Stimulated activated CD8-positive, alpha-beta memory T cell treated with anti-CD3 and anti-CD28 coated beads, Interleukin-4, amount 100 ng/mL, for 4 hours (primary cell): ENCODE measurements around the gene SMIM12.
A peak's percentile ranks its signal among the peaks of the same experiment; 100 is the strongest.

Source experiments
- DNase-seq, 2 donors: peaks; one replicate each; pipeline ENCODE4 v3.0.0-alpha.2; 2020; ENCODE audit warnings: low read depth in 2 of 2, low spot score in 1 of 2

SMIM12 gene, protein sequence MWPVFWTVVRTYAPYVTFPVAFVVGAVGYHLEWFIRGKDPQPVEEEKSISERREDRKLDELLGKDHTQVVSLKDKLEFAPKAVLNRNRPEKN

DNA sequence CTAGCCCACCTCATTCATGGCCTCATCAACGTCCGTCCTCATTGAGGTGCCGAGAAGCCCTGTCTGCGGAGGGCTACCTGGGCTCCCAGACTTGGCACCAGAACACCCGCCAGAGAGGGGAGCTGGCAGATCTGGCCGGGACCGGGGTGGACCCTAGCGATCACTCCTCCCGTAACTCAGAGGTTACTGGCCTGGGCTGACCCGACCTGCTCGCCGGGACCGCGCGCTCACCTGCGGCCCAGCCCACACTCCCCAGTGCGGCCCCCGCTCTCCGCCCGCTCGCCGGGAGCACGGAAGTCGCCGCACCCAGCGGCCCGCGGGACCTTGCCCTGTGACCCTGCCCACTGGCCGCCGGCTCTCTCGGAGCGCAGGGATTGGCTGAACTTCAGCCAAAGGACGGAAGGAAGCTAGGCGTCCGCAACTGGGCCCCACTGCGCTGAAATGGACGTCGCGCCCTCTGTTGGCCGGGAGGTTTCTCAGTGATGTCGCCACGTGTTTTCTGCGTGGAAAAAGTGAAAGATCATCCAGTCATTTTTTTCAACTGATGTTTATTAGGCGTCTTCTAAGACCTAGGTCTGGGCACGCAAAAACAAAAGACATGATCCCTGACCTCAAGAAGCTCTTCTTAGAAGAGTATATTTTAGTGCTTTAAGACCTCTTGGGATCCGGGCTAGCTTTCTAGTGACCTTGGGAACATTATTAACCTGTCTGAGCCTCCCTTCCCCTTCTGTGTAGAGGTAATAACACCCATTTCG is at the start of gene SMIM12:
Gene SMIM12 (minus strand): TSS at position 304 of the 755 bp plus-strand sequence. CDS start 3,772 bp downstream, outside the sequence.
- peak; percentile 81 to 87 for DNase-seq

DNA sequence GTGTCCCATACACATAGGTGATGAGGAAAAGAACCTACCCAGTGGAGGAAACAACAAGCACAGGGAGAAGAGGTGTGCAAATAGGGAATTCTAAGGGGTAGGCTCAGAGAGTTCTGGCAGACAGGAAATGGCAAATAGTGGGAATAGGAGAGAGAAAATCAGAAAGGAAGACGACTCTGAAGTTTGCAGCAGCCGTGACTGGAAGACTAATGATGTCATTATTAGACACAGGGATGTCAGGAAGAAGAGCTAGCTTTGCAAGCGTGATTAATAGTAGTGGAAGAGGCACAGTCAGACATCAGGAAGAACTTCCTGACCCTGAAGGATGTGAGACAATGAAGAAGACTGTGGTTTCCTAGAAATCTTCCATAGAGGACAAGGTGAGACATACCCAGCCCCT is 48.8 kb upstream of the SMIM12 start:
- DNase-seq = no peak

DNA sequence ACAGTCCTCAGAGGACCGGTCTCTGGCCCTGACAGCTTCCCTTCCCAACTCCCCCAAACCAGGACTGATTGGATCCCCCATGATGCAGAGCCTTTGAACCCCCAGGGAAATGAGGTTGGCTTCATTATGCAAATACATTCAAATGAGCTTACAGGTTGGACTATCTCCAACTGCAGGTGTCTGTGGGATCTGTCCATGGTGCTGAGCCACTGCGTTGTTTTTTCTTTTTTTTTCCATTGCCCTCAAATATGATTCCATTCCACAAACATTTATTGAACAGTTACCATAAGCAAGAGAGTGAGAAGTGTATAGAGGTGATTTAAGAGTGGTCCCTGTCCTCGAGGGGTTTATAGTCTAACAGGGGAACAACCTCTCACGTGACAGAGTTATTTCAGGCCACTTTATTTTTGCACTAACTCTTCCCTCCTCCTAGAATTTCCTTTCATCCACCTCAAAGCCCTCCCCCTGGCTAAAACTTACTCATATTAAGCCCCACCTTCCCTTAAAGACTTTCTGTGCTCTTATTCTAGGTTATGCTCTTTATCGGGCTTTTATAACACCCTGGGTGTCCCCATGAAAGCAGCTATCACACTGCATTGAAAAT is 48.0 kb upstream of the SMIM12 start:
- DNase-seq = no peak

DNA sequence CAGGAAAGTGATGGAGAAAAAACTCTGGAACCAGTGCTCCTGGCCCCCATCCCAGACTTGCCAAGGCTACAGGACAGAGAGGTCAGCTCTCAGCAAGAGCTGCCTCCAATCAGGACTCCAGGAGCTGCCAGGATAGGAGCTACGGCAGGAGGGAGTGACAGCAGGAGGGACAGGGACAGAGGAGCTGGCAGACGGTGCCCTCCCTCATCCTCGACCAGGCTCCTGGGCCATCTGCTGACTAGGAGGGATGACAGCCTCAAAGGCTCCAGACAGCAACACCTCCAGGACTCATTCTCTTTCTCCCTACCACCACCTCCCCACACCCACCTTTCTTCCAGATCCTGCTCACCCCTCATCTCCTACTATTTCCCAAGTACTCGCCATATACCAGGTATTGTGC is 47.2 kb upstream of the SMIM12 start:
- DNase-seq = no peak

DNA sequence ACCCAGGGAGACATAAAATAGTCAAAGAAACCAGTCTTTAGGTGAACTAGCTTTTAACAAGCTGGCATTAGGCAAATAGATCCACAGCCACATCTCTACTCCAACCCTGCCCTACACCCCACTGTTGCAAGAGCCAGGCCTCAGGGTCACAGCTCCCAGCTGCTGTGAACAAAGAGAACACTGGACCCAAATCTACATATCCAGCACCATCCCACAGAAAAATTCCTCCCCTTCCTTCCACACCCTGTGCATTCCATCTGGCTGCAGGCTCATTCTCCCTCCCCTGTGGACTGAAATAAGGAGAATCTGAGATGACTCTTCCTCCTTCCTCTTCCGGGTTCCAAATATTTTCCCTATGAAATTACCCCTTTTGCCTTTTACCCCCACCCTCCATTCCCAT is 46.7 kb upstream of the SMIM12 start:
- no peak for DNase-seq

DNA sequence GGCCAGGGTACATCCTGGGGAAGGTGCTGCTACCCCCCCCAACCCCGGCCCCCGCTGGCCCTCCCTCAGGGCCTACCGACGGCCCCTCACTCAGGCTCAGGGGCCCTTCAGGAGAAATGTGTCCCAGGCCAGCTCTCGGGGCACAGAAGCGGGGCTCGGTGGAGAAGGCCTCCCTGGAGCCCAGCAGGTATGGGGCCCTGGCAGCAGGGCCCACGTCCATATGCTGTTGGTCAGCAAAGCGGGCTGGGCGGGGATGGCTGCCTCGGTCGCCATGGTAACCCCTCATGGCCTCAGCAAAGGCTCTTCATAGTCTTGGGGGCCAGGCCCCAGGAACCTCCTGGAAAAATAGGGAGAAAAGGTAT is 45.5 kb upstream of the SMIM12 start:
- DNase-seq = no peak

DNA sequence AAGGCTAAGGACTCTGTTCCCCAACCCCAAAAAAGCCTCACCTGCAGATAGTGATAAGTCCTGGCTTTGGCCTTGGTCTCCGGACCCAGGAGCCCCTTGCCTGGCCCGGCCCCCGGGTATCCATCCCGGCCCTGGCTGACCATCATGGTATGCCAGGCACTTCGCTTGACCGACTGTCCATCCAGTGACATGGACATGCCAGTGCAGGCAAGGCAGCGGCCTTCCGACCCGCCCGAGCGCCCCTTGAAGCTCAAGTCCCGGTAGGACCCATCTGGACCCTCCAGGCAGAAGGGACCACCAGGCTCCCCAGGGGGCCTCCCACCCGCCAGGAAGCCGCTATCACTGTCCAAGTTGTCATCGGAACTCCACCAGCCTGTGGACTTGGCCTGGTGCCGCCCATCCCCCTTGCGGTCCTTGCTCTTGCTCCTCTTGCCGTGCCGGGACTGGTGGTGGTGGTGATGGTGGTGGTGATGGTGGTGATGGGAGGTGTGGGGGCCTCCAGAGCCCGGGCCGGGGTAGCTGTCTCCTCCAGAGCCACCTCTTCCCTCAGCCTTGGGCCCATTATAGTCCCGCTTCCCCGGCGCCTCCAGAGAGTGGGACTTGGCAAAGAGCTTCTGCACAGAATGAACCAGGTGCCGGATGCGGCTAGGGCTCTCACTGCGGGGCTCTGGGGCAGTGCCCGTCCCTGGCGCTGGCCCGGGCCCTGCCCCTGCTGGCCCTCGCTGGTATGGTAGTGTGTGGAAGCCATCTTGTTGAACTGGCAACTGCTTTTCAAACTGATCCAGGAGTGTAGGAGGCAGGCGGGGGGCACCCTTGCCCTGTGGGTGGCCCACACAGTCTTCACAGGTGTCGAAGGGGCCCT is 44.9 kb upstream of the SMIM12 start:
- no peak for DNase-seq

DNA sequence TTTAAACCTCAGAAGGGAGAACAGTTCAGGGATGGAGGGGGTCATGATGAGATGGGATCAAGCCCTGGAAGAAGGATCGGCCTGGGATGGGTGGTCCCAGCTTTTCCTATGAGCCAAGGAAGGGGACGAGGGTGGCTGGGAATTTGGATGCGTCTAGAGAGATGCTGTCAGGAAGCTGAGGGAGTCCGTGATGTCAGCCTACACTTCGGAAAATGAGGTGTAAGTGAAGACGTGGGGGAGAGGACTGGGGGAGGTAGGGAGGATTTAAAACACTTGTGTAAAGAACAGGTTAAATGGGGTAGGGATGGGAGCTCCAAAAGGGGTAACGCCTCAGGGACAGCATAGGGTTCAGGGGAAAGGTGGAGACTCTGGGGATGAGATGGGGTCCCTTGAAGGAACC is 42.4 kb upstream of the SMIM12 start:
- no peak for DNase-seq

DNA sequence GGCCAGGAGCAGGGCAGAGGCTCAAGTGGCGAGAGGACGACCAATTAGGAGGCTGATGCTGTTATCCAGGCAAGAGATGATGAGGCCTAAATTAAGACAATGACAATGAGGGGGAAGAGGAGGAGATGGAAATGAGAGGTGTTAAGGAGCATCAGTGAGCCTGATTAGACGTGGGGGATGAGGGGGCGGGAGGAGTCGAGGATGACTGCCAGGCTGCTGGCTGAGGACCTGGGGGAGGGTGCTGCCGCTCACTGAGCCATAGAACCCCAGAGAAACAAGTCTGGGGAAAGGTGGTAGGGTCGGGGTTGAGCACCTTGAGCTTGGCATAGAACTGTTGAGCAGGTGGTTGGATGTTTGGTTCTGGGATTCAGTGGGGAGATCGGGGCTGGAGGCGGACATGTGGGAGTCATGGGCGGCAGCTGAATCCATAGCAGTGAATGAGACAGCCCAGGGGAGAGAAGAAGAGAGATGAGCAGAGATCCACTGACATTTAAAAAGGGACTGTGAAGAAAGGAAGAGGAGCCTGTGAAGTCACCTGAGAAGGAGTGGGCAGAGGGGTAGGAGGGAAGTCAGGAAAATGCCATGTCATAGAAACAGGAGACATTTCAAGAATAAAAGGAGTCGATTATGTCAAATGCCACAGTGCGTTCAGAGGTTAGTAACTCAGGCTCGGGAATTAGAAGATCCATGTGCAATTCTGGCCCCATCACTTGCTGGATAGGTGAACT is 41.4 kb upstream of the SMIM12 start:
- no peak for DNase-seq

DNA sequence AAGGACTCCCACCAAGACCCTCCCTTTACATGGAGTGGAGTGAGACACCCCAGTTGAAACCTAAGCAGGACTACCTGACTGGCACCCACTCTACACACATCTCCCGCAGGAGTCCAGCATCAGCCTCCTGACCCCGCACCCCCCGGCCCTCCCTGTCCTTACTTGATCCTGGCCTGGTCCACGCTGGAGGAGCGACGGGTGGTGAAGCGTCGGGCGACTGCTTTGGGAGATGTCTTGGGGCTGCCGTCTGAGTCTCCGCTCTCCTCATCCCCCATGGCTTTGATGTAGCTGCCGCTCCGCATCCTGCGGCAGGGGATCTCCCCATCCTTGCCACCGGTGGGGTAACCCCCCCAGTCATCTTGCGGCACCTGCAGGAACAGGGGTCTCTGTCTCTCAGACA is 40.4 kb upstream of the SMIM12 start:
- DNase-seq = no peak

DNA sequence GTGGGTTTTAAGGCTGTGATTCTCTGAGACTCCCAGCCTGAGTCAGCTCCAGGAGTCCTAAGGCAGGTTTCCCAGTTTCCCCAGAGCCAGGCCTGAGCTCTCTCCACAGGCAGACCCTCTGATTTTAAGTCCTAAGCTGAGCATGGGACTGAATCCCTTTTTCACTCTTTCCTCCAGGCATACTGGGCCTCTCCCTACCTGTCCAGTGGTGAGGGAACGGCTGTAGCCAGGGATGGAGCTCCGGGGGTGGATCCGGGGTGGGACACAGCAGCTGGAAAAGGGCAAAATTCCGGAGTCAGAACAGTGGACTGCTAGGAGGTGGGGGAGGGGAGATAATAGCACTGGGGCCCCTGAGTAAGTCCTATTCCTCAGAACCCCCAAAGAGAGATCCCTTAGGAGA is 39.9 kb upstream of the SMIM12 start:
- DNase-seq = no peak

DNA sequence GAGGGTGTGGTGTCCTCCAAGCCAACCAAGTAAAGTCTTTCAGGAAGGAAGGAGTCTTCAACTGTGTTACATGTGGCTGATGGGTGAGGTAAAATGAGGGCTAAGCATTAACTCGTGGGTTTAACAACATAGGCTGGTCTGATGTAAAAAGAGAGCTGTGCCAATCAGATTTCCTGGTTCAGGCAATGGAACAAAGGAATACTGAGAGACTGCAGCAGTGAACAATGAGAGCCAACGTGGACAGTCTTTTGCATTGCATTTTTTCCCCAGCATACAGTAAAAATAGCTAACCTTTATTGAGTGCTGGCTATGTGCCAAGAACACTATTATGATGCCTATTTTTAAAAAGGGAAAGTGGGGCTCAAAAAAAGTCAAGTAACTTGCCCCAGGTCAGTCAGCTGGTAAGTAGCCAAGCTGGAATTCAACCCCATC is 38.8 kb upstream of the SMIM12 start:
- no peak for DNase-seq

DNA sequence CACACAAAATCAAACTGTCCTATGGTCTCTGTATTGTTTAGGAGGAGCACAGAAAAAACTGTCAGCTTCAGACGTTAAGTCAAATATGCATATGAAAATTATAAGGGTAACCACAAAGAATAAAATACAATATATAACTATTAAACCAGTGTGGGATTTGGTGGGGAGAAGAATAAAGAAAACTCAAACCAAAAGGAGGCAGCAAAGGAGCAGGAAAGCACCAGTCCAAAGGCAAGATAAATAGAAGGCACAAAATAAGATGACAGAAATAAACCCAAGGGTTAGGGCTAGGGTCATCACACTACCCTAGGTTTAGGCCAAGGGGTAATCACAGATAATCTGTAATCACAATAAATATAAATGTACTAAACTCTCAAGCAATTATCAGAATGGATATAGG is 37.1 kb upstream of the SMIM12 start:
- no peak for DNase-seq

DNA sequence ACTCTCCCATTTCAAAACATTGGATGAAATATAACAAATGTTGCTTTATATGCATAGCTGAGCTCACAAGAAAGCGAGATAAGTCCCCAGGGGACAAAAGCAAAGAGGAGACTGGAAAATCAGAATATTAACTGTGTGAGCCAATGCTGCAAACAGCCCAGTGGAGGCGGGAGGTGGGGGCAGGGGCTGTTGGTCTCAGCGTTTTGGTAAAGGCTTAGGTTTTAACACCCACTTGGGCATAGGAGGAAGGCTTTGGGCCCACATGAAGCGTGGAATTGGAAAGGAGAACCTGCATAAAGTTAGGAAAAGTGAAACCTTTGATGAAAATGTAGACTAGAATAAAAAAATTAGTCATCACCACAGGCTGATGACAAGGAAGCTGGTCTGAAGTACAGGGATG is 30.2 kb upstream of the SMIM12 start:
- DNase-seq = no peak

DNA sequence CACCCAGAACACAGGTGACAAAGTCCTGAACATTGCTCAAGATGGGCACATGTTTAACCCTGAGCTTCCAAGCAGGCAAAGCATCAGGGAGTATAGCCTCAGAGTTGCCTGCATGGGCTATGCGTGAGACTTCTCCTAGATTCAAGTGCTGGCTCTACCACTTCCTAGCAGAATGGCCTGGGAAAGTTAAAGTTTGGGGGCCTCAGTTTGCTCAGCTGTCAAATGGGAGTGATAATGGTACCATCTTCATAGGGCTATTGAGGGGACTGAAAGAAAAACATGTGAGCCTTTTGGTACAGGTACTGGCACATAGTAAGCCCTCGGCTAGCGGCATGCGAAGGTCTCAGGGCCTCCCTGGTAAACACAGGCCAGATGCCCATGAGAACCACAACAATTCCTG is 28.0 kb upstream of the SMIM12 start:
- no peak for DNase-seq

DNA sequence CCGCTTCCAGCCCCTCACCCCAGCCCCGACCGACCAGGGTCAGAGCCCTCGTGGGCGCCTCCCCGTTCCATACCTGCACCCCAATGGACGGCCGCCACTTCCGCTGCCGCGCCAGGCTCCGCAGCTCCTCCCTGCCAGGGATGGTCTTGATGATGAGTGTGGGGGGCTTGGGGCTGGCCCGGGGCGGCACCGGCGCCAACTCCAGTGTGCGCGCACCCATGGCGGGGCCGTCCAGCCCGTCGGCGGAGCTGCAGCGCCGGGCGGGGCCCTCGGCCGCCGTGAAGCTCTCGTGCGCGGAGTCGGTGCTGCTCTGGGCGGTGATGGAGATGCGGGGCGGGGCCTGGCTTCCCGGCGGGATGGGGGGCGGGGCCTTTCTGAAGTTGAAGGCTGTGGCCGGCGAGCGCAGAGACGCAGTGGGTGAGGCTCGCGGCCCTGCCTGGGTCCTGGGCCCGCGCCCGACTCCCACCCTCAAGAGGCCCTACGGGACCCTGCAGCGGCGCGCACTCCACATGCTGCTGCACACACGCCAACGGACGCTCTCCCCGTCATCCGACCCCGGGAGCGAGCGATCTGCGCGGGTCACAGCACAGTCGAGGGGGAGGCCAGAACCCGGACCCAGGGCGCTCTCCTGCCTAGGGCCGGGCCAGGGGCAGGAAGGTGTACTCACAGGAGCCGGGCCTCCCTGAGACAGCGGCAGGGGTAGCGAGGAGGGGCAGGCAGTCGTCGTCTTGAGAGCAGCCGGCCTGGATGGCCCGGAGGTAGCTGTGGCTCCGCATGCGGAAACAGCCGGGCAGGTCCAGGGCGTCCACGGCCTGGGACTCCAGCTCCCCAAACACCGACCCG is 26.1 kb upstream of the SMIM12 start:
- no peak for DNase-seq

DNA sequence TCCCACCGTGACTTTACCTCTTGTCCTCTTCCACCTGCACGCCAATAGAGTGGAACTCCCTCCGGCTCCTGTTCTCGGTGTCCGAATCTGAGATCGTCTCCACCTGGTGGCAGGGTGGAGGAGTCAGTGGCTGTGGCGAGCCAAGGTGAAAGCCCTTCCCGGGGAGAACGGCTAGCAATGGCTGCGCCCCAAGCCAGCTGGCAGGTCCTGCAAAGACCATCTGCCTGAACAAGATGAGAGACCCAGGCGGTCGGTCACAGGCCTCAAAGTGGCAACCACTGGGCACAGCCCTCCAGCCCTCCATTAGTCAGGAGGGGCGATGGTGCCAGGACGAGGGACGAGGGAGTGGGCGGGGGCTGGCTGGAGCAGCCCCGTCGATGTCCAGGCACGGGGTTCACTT is 25.4 kb upstream of the SMIM12 start:
- no peak for DNase-seq

DNA sequence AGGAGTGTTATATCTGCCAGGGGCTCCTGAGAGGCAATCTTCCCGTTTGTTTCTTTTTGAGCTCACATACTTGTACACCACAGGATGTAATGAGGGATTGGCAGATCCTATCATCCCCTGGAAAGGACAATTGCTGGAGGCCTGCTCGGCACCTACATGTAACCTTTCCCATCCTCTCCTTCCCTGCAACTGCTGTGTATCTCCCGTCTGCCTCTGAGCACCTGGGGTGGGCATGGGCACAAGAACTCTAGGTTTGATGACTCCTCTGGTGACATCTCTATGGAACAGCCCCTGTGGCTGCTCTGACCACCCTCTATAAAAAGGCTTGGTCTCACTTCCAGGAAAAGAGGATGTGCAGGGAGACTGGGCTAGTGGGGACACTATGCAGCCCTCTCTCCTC is 25.0 kb upstream of the SMIM12 start:
- no peak for DNase-seq

DNA sequence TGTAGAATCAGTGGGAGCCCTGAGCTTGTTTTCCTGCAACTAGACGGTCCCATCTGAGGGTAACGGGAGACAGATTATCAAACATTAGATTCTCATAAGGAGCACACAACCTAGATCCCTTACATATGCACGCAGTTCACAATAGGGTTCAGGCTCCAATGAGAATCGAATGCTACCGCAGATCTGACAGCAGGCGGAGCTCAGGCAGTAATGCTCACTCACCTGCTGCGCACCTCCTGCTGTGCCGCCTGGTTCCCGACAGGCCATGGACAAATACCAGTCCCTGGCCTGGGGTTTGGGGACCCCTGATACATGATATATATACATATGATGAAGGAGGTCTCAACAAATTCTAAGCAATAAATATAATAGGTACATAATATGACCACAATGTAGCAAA is 19.7 kb upstream of the SMIM12 start:
- no peak for DNase-seq

DNA sequence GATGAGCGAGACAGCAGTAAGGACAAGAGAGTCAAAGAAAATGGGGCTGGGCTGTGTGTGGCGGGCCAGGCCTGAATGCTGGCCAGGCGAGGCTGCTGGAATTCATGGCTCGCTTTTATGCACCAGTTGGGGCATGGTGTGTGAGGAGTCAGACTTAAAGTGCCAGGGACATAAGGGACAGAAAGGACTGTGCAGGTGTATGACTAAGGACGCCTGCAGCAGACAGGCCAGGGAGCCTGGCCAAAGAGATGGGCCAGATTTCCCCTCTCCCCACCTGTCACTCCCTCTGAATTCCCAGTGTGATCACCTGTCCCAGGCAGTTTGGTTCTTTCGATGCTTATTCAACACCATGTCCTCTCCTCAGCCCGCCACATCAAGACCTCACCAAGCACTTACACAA is 16.9 kb upstream of the SMIM12 start:
- no peak for DNase-seq
